LNCaP clone FGC (cell line): Measurements from ENCODE around the gene IRF2.

Experiments
- DNase-seq: peaks from one replicate; pipeline ENCODE4 v3.0.0-alpha.2; 2011; ENCODE audit warnings: low read depth
- H3K4me3 ChIP-seq: 2 replicates; pipeline ENCODE4 v1.5.1; 2011; ENCODE audit warnings: mild to moderate bottlenecking, low read depth, low read length, control low read depth
- TF ChIP-seq, protein P1 (sequence below): IDR thresholded peaks from 2 replicates; pipeline ENCODE4 v1.5.1; 2012; ENCODE audit warnings: mild to moderate bottlenecking; ENCODE audit not compliant: control insufficient read depth, insufficient read depth; ENCODE audit errors: extremely low read depth

The IRF2 gene

DNA sequence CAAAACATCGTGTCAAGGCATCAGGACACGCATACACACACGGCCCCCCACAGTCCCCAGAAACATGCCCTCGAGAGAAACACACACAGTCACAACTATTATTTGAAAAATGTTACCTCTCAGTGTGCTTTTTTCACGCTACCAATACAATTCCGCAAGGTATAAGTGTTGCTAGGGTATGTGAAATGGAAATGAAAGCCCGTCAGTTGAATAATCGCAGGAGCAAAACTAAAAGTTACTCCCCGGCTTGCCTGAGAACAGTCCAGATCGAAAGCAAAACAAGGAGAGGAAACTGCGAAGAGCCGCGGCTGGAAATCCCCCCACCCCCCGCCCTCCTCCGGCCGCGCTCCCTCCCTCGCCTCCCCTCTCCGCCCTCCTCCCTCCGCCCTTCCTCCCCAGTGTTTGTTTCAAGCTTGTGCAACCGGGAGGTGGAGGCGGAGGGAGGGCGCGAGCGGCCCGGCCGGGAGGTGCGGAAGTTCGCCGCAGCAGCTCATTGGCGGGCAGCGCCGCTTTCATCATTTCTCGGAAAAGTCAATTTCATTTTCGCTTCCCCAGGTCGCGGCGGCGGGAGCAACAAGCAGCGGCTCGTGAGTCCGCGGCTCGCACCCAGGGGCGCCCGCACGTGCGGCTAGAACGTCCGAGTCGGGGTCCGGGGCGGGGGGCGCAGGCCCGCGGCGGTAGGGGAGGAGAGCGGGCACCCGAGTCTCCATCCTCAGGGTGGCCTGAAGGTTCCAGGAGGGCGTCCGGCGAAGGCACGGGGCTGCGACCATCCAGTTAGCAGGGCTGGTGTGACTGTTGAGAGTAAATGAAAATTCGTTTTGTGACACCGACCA lies at the start of gene IRF2:
TSS of gene IRF2 (minus strand) at position 288 of the 833 bp plus-strand sequence. CDS start 45,486 bp downstream, outside the sequence.
- peak within 1 kb of the TSS; percentile 90 for H3K4me3 ChIP-seq
- TF ChIP-seq, protein P1, sequence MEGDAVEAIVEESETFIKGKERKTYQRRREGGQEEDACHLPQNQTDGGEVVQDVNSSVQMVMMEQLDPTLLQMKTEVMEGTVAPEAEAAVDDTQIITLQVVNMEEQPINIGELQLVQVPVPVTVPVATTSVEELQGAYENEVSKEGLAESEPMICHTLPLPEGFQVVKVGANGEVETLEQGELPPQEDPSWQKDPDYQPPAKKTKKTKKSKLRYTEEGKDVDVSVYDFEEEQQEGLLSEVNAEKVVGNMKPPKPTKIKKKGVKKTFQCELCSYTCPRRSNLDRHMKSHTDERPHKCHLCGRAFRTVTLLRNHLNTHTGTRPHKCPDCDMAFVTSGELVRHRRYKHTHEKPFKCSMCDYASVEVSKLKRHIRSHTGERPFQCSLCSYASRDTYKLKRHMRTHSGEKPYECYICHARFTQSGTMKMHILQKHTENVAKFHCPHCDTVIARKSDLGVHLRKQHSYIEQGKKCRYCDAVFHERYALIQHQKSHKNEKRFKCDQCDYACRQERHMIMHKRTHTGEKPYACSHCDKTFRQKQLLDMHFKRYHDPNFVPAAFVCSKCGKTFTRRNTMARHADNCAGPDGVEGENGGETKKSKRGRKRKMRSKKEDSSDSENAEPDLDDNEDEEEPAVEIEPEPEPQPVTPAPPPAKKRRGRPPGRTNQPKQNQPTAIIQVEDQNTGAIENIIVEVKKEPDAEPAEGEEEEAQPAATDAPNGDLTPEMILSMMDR = no peak
- peak; percentile 91 for DNase-seq

- no peak for DNase-seq
- no peak overlapping the region for H3K4me3 ChIP-seq
- TF ChIP-seq, protein P1 = no peak
Measured at GRCh38 chr4:184515606-184516005, 41.3 kb upstream of the IRF2 start.

DNA sequence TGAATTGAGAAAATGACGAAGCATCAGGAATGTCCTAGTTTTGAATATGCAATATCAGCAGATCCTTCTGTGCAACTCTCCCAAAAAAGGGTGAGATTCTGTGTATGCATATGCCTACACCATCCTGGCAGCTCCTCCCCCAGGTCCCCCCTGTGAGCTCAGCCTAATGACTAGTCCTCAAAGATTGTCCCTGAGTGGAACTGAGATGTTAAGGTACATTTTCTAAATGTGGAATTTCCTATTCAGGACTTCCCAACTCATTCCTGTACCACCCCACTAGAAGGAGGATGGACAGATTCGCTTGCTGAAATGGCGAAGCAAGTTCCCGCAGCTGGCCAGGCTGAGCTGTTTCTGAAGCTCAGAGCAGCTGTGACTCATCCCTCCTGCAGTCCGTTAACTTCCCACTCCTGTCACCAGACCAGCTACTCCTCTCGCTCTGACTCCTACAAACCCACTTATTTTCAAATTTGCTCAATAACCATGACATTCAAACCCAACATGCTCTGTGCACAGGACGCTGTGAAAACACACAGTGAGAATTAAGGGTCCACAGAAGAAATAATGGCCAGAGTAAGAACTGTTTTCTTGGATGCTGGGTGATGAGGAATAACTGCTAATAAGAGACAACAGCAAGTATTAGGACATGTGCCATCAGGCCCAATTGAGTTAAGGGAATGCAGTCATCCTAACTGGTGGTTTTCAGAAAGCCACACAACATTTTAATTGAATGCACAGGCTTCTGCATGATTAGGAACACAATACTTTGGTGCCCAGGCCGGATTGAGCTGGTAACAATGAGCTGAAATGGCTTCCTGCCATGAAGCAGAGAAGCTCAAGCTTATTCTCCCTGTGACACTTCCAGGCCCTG lies 40.0 kb upstream of the IRF2 start:
- TF ChIP-seq, protein P1 = no peak
- no peak overlapping the region for H3K4me3 ChIP-seq
- no peak for DNase-seq

GRCh38 chr4:184513802-184514120 lies 39.4 kb upstream of the IRF2 start:
- no peak overlapping the region for H3K4me3 ChIP-seq

GRCh38 chr4:184511156-184511555 lies 36.8 kb upstream of the IRF2 start:
- no peak overlapping the region for H3K4me3 ChIP-seq
- TF ChIP-seq, protein P1 = no peak
- no peak for DNase-seq

More at GRCh38 chr4:184513802-184514120, 39.4 kb upstream of the IRF2 start:
- no peak for DNase-seq
- TF ChIP-seq, protein P1 = no peak

GRCh38 chr4:184510401-184510800 lies 36.1 kb upstream of the IRF2 start:
- DNase-seq = no peak
- H3K4me3 ChIP-seq = no peak overlapping the region
- TF ChIP-seq, protein P1 = no peak
